GM19025 (cell line): ENCODE results near the gene CDT1.

Source experiments
- ATAC-seq: cut with Tn5 transposase; IDR thresholded peaks from one replicate; pipeline ENCODE4 v1.9.1; 2021; ENCODE audit warnings: mild to moderate bottlenecking, low read depth, moderate library complexity; ENCODE audit not compliant: unreplicated experiment

CDT1 gene

GRCh38 chr16:88854306-88855111 lies 50.9 kb downstream of the CDT1 start:
- ATAC-seq = no peak

GRCh38 chr16:88855176-88855575 lies 51.6 kb downstream of the CDT1 start:
- no peak for ATAC-seq

DNA sequence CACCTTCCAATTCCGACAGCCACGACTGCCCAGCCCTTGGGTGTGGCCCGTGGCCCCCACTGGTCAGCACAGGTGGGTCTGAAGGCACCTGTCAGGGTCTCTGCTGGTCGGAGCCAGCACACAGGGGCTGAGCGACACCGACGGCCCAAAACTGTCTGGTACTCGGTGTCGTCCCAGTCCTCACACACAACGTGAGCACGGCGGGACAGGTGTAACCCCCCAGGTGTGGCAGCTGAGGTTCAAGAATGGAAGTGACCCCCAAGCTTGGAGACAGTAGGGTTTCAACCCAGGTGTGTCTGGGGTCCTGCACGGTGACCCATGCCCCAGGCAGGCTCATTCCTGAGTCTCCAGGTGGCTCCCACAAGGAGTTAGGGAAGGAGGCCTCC lies 52.1 kb downstream of the CDT1 start:
- ATAC-seq = no peak

GRCh38 chr16:88856122-88856827 lies 52.7 kb downstream of the CDT1 start:
- ATAC-seq = no peak

DNA sequence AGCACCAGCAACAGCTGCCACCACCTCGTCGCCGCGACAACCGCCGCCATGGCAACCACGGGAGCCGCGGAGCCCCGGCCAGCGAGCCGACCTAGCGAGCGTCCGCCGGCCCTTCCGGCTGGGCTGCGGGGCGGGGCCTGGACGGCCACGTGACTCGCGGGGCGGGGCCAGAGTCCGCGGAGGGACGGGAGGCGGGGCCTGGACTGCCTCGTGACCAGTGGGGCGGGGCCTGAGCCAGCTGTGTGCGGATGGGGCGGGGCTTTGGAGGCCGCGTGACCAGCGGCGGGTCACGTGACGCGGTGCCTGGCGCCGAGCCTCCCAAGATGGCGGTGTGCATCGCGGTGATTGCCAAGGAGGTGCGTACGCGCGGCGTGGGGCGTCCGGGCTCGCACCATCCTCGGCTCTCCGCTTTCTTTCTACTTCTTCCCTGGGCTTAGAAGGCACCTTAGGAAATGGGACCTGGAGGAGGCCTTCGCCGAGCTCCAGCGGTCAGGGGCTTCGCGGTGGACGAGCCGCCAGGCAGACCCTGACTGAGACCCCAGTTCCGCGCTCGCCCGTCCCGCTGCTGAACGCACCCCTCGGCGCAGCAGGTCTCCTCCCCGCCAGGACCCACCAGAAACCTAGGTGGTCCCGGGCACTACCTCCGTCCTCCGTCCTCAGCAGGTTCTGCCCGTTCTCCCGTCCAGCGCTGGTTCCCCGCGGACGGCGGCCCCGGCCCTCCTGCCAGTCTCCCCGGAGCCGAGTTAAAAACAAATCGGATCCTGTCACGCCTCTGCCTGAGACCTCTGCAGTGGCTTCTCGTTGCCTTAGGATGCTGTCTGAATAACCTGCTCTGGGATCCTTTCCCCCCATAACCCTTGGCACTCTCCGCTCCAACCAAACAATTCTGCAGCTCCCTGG lies 53.5 kb downstream of the CDT1 start, which contains the start of the genes GALNS and TRAPPC2L:
Gene GALNS (minus strand): TSS at position 120 of the 900 bp plus-strand sequence. CDS start 70 bp downstream, at position 50.
Gene TRAPPC2L (plus strand): TSS at position 300 of the 900 bp plus-strand sequence. CDS start 24 bp downstream, at position 324.
- peak; percentile 76 for ATAC-seq

DNA sequence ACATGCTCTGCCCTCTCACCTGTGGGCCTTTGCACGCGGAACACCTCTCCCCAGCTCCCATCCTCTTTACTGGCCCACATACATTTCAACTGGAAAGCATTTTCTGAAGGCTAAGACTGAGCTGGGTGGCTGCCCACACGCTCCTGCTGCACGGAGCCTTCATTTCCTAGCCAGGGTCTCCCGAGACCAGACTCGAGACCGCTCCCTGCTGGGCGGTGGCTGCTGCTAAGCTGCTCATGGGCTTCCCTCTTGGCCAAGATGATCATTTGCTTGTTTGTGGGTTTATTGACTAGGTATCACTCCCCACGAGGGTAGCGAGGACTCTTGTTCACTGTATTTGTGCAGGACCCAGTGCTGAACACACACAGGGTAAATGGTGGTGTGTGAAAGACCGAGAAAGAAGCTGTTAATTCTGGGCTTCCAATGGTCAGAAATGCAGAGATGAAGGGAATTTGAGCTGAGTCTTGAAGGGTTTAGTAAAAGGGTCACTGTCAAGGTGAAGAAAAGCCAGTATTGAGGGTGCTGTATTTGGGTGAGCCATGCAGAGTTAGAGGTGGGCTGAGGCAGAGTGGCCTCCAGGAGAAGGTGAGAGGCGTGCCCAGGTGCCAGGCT lies 54.2 kb downstream of the CDT1 start:
- ATAC-seq = peak; percentile 27
